ENCODE data around the gene HDGFL2.

DNA sequence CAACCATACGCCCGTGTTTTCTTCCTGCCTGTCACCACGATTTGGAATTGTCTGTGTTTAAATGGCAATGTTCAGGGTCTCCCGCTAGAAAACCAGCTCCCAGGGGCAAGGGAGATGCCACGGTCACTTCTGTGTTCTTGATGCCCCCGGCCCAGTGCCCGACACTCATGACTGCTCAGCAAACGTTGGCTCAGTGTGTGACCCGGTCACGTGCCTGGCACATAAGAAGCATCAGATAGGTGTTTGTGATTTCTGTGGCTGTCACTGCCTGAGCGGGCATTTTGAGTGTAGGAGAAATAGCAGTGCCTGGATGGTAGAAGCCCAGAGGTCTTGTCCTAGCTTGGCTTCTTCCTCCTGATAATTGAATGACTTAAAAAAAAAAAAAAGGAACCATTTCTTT lies 15.5 kb downstream of the HDGFL2 start:
- TF ChIP-seq, protein P1, sequence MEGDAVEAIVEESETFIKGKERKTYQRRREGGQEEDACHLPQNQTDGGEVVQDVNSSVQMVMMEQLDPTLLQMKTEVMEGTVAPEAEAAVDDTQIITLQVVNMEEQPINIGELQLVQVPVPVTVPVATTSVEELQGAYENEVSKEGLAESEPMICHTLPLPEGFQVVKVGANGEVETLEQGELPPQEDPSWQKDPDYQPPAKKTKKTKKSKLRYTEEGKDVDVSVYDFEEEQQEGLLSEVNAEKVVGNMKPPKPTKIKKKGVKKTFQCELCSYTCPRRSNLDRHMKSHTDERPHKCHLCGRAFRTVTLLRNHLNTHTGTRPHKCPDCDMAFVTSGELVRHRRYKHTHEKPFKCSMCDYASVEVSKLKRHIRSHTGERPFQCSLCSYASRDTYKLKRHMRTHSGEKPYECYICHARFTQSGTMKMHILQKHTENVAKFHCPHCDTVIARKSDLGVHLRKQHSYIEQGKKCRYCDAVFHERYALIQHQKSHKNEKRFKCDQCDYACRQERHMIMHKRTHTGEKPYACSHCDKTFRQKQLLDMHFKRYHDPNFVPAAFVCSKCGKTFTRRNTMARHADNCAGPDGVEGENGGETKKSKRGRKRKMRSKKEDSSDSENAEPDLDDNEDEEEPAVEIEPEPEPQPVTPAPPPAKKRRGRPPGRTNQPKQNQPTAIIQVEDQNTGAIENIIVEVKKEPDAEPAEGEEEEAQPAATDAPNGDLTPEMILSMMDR (conservative IDR thresholded peaks at IDR 0.05 in 1 of 2, IDR thresholded peaks at IDR 0.05 in 1 of 2; ENCODE audit: low read depth in 1 of 2, low read length in 2 of 2): no peak
- no peak for TF ChIP-seq EZH2 (IDR thresholded peaks at IDR 0.05; ENCODE audit: low read length, missing control alignments)
